Panc1 (cell line): ENCODE results near the gene NBEAL2. TPM values are rescaled to one million over a fixed set of nuclear protein-coding genes. Genes with fewer than 3 reads are reported as not detected.

ENCODE experiments used
- ATAC-seq: fragments of 200-7000 bp; cut with Tn5 transposase; 2 replicates; pipeline ENCODE4 v1.9.1; 2020; ENCODE audit warnings: mild to moderate bottlenecking, moderate library complexity
- BruUV-seq: library from RNA; stranded (reverse); fragments of 400-500 nt; replicated peaks from 2 replicates; lab custom pipeline; 2021; lab: Mats Ljungman, UMichigan
- CTCF ChIA-PET: fragments of 300-600 bp; sonication (Branson Sonifier 250); formaldehyde crosslinking; loops from one replicate; lab custom pipeline; 2022; ENCODE audit warnings: antibody characterized with exemption; lab: Charles Lee
- POLR2A ChIA-PET: fragments of 300-600 bp; sonication (Branson Sonifier 250); formaldehyde crosslinking; loops from one replicate; lab custom pipeline; 2022; ENCODE audit warnings: antibody characterized with exemption; lab: Charles Lee
- DNase-seq: peaks from one replicate; pipeline ENCODE4 v3.0.0-alpha.2; 2010; ENCODE audit warnings: low read depth, low spot score
- H3K27ac ChIP-seq: 2 replicates; pipeline ENCODE4 v1.5.1; 2011; ENCODE audit warnings: mild to moderate bottlenecking, low read length, inconsistent platforms
- H3K27me3 ChIP-seq: fragments of 200-500 bp; sonication (Bioruptor generic); 2 replicates; pipeline ENCODE4 v1.6.0; 2014; ENCODE audit warnings: low read length, inconsistent platforms; ENCODE audit not compliant: control insufficient read depth, insufficient read depth
- H3K36me3 ChIP-seq: fragments of 200-500 bp; sonication (Bioruptor generic); 2 replicates; pipeline ENCODE4 v1.5.1; 2014; ENCODE audit warnings: inconsistent platforms, mild to moderate bottlenecking, low read length, moderate library complexity; ENCODE audit not compliant: control insufficient read depth, insufficient read depth
- H3K4me1 ChIP-seq: 2 replicates; pipeline ENCODE4 v1.5.1; 2011; ENCODE audit warnings: inconsistent platforms, mild to moderate bottlenecking, low read length, moderate library complexity; ENCODE audit not compliant: control insufficient read depth, insufficient read depth
- H3K4me3 ChIP-seq, 2 experiments: 2 replicates each; pipeline ENCODE4 v1.5.1; 2011 to 2012; ENCODE audit warnings: low read depth in 2 of 2, low read length in 2 of 2, mild to moderate bottlenecking in 2 of 2, inconsistent platforms in 1 of 2, moderate library complexity in 1 of 2
- H3K9me3 ChIP-seq: fragments of 200-500 bp; sonication (Bioruptor generic); 2 replicates; pipeline ENCODE4 v1.5.1; 2014; ENCODE audit warnings: low read depth, mild to moderate bottlenecking, inconsistent platforms, low read length, moderate library complexity; ENCODE audit not compliant: control insufficient read depth, insufficient read depth
- POLR2AphosphoS5 ChIP-seq: IDR thresholded peaks from 2 replicates; pipeline ENCODE4 v1.6.1; 2012; ENCODE audit warnings: mild to moderate bottlenecking, low read depth, low read length, moderate library complexity
- REST ChIP-seq, 2 experiments: IDR thresholded peaks; 2 replicates each; pipeline ENCODE4 v1.6.1; 2011 to 2012; ENCODE audit warnings: low read depth in 2 of 2, control low read depth in 1 of 2, low read length in 1 of 2, mild to moderate bottlenecking in 1 of 2, moderate library complexity in 1 of 2; ENCODE audit not compliant: insufficient read depth in 1 of 2
- SIN3A ChIP-seq: IDR thresholded peaks from 2 replicates; pipeline ENCODE4 v1.6.1; 2012; ENCODE audit warnings: low read depth, mild to moderate bottlenecking, low read length, moderate library complexity, borderline replicate concordance; ENCODE audit not compliant: insufficient read depth
- TCF7L2 ChIP-seq: IDR thresholded peaks from 2 replicates; pipeline ENCODE4 v1.6.1; 2011; ENCODE audit warnings: mild to moderate bottlenecking, low read depth, low read length, inconsistent platforms
- in situ Hi-C: cut with HindIII; loops from 2 replicates; pipeline ENCODE4 v1.10.0; 2016; ENCODE audit warnings: low sequenced_read_pairs, low pct_unique_long_range_greater_than_20kb
- intact Hi-C: fragments of 100-400 bp; cut with micrococcal nuclease; formaldehyde crosslinking; loops from one replicate; pipeline ENCODE4 v1.10.0; 2022; ENCODE audit not compliant: unreplicated experiment
- total RNA-seq: library from RNA; stranded (reverse); gene quantifications from one replicate; pipeline ENCODE4 v1.2.1, GENCODE V29; 2021; ENCODE audit not compliant: unreplicated experiment
- TF ChIP-seq, protein P1 (sequence below): fragments of 450-650 bp; IDR thresholded peaks from 2 replicates; pipeline ENCODE4 v1.5.1; 2017; ENCODE audit warnings: mild to moderate bottlenecking

The NBEAL2 gene
- total RNA-seq, 1 experiment from 2014 or later = 38.8 TPM

- TF ChIP-seq SIN3A (no peak), TCF7L2 (no peak), POLR2AphosphoS5 (no peak), REST (IDR thresholded peaks at IDR 0.05; ENCODE audit: insufficient read depth in 1 of 2, low read depth in 2 of 2, low read length in 1 of 2) (no peak)
- TF ChIP-seq, protein P1, sequence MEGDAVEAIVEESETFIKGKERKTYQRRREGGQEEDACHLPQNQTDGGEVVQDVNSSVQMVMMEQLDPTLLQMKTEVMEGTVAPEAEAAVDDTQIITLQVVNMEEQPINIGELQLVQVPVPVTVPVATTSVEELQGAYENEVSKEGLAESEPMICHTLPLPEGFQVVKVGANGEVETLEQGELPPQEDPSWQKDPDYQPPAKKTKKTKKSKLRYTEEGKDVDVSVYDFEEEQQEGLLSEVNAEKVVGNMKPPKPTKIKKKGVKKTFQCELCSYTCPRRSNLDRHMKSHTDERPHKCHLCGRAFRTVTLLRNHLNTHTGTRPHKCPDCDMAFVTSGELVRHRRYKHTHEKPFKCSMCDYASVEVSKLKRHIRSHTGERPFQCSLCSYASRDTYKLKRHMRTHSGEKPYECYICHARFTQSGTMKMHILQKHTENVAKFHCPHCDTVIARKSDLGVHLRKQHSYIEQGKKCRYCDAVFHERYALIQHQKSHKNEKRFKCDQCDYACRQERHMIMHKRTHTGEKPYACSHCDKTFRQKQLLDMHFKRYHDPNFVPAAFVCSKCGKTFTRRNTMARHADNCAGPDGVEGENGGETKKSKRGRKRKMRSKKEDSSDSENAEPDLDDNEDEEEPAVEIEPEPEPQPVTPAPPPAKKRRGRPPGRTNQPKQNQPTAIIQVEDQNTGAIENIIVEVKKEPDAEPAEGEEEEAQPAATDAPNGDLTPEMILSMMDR = no peak
- POLR2A ChIA-PET = no interaction called here
- Histone ChIP-seq H3K4me3 (no peak overlapping the region), H3K36me3 (no peaks in the 10 kb centered on the region), H3K27ac (no peak overlapping the region), H3K4me1 (peaks cover 24% of the 10 kb centered on the region), H3K9me3 (no peaks in the 10 kb centered on the region), H3K27me3 (no peaks in the 10 kb centered on the region)
- ATAC-seq = no peak
- DNase-seq = no peak
- intact Hi-C loops (no loop called here), in situ Hi-C loops (no loop called here)
- no TSS peak for BruUV-seq
- CTCF ChIA-PET = no interaction called here
These were observed 39.7 kb upstream of the NBEAL2 start for GRCh38 chr3:46939578-46940445.

- no peak for DNase-seq
- Histone ChIP-seq H3K4me1 (peaks cover 28% of the 10 kb centered on the region), H3K27ac (no peak overlapping the region), H3K9me3 (no peaks in the 10 kb centered on the region), H3K4me3 (no peak overlapping the region), H3K27me3 (no peaks in the 10 kb centered on the region), H3K36me3 (no peaks in the 10 kb centered on the region)
- CTCF ChIA-PET = no interaction called here
- no TSS peak for BruUV-seq
- TF ChIP-seq SIN3A (no peak), TCF7L2 (no peak), POLR2AphosphoS5 (no peak), REST (IDR thresholded peaks at IDR 0.05; ENCODE audit: insufficient read depth in 1 of 2, low read depth in 2 of 2, low read length in 1 of 2) (no peak)
- TF ChIP-seq, protein P1 = no peak
- intact Hi-C loops = no loop called here
- POLR2A ChIA-PET = no interaction called here
- no peak for ATAC-seq
- in situ Hi-C loops = no loop called here
These were observed 37.4 kb upstream of the NBEAL2 start for GRCh38 chr3:46942076-46942475.
